Epithelial cell of proximal tubule (primary cell): Measurements from ENCODE around the gene PRXL2B. TPM values are rescaled to one million over a fixed set of nuclear protein-coding genes. Genes with fewer than 3 reads are reported as not detected.
A peak's percentile ranks its signal among the peaks of the same experiment; 100 is the strongest.

ENCODE experiments used
- DNase-seq: peaks from one replicate; pipeline ENCODE4 v3.0.0-alpha.2; 2011; ENCODE audit warnings: low read depth
- H3K4me3 ChIP-seq: 2 replicates; pipeline ENCODE4 v1.5.1; 2011; ENCODE audit warnings: low read depth, mild to moderate bottlenecking, low read length
- total RNA-seq: library from RNA; depleted of rRNA; stranded (reverse); fragments of >200 nt; gene quantifications from 2 replicates; pipeline ENCODE4 v1.2.3, GENCODE V29; 2015
- TF ChIP-seq, protein P1 (sequence below): conservative IDR thresholded peaks from 2 replicates; pipeline ENCODE4 v1.5.1; 2012; ENCODE audit warnings: low read depth, mild to moderate bottlenecking, low read length

Gene PRXL2B
- total RNA-seq, 1 donor from 2014 or later = 72.2 TPM

DNA sequence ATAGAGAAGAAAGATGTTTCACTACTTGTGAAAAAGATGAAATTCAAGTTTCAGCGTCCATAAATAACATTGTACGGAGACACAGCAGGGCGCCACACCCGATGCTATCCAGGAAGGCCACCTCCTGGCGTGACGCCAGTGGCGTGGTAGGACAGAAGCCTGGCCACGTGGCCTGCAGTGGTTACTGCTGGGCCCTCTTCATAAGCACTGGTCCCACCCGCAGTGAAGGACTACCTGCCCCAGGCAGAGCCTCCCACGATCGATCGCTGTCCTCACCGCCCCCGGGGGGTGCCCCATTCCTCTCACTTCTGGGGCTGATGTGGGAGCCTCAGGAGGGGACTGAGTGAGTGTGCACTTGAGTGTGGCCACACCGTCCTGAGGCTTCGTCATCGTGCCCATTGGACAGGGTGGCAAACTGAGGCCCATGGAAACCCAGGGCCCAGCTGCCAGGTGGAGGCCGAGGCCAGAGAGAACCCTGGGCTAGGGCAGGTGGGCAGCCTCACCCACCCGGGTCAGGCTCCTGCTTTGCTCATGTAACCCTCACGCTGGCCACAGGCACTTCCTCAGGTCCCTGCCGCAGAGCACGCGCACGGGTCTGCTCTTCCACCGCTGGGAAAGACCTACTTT is 44.8 kb upstream of the PRXL2B start:
- H3K4me3 ChIP-seq = no peak overlapping the region
- TF ChIP-seq, protein P1, sequence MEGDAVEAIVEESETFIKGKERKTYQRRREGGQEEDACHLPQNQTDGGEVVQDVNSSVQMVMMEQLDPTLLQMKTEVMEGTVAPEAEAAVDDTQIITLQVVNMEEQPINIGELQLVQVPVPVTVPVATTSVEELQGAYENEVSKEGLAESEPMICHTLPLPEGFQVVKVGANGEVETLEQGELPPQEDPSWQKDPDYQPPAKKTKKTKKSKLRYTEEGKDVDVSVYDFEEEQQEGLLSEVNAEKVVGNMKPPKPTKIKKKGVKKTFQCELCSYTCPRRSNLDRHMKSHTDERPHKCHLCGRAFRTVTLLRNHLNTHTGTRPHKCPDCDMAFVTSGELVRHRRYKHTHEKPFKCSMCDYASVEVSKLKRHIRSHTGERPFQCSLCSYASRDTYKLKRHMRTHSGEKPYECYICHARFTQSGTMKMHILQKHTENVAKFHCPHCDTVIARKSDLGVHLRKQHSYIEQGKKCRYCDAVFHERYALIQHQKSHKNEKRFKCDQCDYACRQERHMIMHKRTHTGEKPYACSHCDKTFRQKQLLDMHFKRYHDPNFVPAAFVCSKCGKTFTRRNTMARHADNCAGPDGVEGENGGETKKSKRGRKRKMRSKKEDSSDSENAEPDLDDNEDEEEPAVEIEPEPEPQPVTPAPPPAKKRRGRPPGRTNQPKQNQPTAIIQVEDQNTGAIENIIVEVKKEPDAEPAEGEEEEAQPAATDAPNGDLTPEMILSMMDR = no peak
- no peak for DNase-seq

DNA sequence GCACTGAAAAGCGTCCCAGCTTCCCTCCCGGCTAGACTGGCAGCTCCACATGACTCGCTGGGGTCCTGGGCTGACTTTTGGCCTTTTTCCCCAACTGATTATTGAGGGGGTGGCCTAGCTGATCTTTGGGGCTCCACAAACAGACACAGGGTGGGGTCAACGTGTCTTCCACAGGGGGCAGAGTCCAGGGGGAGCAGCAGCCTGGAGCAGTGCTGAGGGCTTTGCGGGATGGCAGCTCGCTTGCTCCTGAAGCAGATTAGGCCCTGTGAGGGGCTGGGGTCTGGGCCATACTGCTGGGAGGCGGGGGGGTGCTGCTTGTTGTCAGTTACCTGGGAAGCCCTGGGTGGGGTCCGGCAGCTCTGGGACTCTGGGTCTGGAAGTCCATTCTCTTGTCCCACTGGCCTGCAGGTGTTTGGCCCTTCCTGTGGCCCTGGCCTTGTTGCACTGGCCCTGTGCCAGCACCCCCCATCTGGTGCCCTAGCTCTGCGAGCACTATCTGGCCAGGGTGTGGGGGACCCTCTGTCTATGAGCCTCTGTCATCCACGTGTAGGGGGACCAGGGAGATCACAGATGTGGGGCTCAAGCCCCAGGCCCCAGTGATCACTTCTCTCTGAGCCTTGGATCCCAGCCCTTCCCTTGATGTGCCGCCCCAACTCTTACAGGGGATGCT is 44.2 kb upstream of the PRXL2B start:
- no peak overlapping the region for H3K4me3 ChIP-seq
- DNase-seq = no peak
- TF ChIP-seq, protein P1 = no peak

DNA sequence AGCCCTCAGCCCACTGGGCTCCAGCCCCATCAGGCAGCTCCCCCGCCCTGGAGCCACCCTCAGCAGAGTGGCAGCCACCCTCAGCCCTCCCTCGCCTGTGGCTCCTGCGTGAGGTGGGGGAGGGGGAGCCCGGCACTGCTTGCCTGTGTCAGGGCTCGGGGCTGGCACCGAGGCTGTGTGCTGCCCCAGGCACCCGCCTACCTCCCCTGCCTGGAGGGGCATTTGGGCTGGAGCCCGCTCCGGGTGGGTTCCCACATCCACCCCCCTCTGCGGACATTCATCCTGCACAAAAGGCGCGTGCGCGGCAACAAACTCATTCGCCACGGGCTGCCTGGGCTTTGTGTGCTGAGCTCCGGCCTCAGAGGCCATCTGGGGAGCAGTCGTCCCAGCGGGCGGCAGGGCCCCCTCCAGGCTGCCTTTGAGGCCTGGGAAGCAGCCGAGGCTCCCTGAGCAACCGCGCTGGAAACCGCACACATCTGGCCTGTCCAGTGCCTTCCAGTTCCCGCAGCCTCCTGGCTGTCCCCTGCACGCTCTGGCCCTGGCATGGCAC is 43.0 kb upstream of the PRXL2B start:
- no peak for DNase-seq
- H3K4me3 ChIP-seq = no peak overlapping the region
- TF ChIP-seq, protein P1 = no peak

DNA sequence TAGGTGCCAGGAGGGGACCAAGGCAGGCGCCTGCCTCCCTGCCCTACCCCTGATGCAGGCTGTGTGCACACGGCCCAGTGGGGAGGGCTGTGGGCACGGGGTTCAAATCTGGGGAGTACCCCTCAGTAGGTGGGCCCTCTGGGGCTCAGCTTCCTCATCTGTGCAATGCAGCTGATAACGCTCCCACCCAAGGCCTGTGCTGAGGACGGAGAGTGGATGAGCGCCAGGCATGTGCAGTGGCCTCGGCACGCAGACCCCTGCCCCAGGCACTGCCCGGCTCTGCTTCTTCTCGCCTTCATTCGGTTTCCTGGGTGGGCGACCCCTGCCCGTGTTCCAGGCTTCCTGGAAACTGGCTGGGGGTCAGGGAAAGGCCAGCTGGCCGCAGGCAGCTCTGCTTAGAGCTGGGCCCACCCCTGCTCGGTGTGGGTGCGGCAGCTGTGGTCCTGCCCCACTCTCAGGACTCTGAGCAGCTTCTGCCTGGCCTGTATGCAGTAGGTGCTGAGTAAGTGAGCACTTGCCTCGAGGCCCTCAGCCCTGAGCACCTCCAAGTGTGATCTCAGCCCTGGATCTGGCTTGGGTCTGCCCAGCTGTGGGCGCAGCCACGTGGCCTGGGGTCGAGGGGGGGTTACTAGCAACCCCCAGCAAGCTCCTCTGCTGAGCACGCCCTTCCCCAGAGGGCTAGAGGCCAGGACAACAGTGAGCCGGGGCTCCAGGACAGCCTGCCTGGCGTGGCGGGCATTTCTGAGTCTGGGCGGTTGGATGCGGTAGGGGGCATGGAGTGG is 42.3 kb upstream of the PRXL2B start:
- H3K4me3 ChIP-seq = no peak overlapping the region
- DNase-seq = no peak
- TF ChIP-seq, protein P1 = no peak

DNA sequence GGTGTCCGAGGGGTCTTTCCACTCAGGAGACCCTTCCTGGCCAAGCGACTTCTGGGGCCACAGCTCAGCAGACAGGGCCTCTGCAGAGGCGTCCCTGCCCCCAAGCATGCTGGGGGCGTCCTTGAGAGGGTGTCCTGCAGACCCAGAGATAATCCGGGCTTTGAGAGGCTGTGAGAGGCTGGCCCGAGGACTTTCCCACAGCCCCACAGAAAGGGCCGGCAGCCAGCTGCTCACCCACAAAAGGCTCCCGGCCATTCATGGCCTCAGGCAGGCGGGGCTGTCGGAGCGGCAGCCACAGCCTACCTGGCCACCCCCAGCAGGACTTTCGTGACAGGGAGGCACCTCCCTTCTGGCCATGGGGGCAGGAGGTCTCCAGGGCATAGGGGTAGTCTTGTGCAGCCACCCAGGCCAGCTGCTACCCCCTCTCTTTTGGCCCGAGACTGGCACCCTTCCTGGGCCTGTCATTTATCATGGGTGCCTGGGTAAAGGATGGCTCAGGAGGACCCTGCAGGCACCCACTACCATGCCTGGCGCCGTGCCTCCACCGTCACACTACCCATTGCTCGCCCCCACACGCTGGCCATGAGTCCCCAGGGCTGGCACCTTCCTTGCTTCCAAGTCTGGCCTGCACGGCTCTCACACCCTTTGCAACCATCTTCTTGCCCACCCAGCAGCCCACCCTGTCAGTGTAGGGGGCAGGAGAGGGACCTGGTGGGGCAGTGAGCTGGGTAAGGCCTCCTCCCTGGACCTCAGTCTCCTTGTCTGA is 41.5 kb upstream of the PRXL2B start:
- H3K4me3 ChIP-seq = no peak overlapping the region
- TF ChIP-seq, protein P1 = no peak
- DNase-seq = no peak

DNA sequence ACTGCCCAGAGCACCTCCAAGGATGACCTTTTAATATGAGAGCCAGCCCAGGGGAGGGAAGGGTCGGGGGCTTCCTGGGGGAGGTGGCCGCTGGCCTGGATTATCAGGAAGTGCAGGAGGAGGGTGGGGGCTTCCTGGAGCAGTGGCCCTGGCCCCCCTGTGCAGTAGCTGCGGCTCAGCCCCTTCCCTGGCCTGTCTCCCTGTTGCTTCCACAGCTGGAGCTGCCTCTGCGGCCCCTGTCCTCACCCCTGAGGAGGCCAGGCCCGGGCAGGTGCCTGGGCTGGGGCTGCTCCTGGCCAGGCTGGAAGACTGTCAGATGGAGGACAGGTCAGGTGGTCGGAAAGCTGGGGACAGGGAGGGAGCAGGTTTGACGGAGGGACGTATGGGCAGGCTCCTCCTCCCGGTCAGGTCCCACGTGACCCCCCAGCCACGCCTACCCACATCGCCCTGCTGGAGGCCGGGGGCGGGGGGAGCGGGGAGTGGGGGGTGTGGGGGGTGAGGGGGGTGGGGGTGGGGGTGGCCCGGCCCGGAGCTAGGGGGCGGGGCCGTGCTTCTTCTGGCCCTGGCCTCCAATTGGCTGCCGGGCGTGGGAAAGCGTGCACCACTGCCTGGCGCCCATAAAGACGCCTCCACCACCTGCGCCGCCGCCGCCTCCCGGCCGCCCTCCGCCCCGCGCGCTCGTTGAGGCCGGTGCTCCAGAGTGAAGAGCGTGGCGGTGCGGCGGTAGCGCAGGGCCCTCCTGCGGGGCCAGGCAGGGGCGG is 40.6 kb upstream of the PRXL2B start:
- TF ChIP-seq, protein P1 = no peak
- no peak for DNase-seq

More for the DNA sequence above, 40.6 kb upstream of the PRXL2B start:
- H3K4me3 ChIP-seq = peak overlapping the region; percentile 72
